Ascending aorta (tissue), 2 donors: ENCODE measurements around the gene APOL3. TPM values are rescaled to one million over a fixed set of nuclear protein-coding genes. Genes with fewer than 3 reads are reported as not detected.
A peak's percentile ranks its signal among the peaks of the same experiment; 100 is the strongest.

Experiments
- DNase-seq, 2 donors: peaks; one replicate each; pipeline ENCODE4 v3.0.0-alpha.2; 2019; ENCODE audit warnings: low spot score in 2 of 2
- H3K27ac ChIP-seq, 2 donors: fragments of 200-600 bp; sonication (generic); one replicate each; pipeline ENCODE4 v1.5.1; 2016 to 2017; ENCODE audit warnings: mild to moderate bottlenecking in 1 of 2
- H3K27me3 ChIP-seq: fragments of 200-600 bp; sonication (generic); one replicate; pipeline ENCODE4 v1.5.1; 2017
- H3K36me3 ChIP-seq, 2 donors: fragments of 200-600 bp; sonication (generic); one replicate each; pipeline ENCODE4 v1.5.1; 2016
- H3K4me1 ChIP-seq, 2 donors: fragments of 200-600 bp; sonication (generic); one replicate each; pipeline ENCODE4 v1.5.1; 2016 to 2017; ENCODE audit warnings: mild to moderate bottlenecking in 1 of 2
- H3K4me3 ChIP-seq, 2 donors: fragments of 200-600 bp; sonication (generic); one replicate each; pipeline ENCODE4 v1.5.1; 2016 to 2017; ENCODE audit warnings: mild to moderate bottlenecking in 1 of 2
- H3K9me3 ChIP-seq, 2 donors: fragments of 200-600 bp; sonication (generic); one replicate each; pipeline ENCODE4 v1.5.1; 2016
- intact Hi-C: fragments of 100-400 bp; cut with DNase I; formaldehyde crosslinking; loops from one replicate; pipeline ENCODE4 v1.15.1; 2023
- total RNA-seq: library from RNA; depleted of rRNA; stranded (reverse); fragments of >200 nt; gene quantifications from one replicate; pipeline ENCODE4 v1.1.0, GENCODE V29; 2016
- TF ChIP-seq, protein P1 (sequence below), 3 experiments: fragments of 200-600 bp in 2 of 3; fragments of 450-650 bp in 1 of 3; sonication (generic) in 2 of 3; IDR thresholded peaks; one replicate each; pipeline ENCODE4 v1.5.1; 2016 to 2019; ENCODE audit warnings: antibody characterized with exemption in 3 of 3, mild to moderate bottlenecking in 1 of 3, moderate library complexity in 1 of 3

APOL3 gene
- total RNA-seq, 1 donor from 2014 or later: 47.3 TPM

DNA sequence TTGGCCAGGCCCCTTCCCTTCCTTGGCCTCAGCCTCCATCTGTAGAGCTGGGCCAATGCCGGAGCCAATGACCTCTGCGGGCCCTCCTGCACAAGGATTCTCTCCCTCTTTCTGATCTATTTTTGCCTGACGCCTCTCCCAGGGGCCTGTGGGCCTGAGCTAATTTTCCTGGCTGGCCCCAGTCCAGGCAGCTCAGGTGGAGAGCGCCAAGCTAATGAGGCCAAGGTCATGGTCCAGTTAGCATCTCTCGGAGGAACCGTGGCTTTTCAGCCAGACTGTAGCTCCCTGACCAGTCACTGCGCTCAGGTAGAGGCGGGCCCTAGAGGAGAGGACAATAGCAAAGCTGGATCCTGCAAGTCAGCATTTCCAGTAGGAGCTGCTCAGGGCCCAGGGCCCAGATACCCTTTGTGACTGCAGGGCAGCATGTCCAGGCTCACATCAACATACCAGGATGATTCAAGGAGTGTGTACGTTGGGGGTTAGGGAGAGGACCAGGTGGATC, 43.5 kb downstream of the APOL3 start:
- no peaks in the 10 kb centered on the region for H3K4me1 ChIP-seq
- H3K4me3 ChIP-seq: no peak overlapping the region
- no peak for DNase-seq
- H3K27ac ChIP-seq: no peak overlapping the region
- TF ChIP-seq, protein P1, sequence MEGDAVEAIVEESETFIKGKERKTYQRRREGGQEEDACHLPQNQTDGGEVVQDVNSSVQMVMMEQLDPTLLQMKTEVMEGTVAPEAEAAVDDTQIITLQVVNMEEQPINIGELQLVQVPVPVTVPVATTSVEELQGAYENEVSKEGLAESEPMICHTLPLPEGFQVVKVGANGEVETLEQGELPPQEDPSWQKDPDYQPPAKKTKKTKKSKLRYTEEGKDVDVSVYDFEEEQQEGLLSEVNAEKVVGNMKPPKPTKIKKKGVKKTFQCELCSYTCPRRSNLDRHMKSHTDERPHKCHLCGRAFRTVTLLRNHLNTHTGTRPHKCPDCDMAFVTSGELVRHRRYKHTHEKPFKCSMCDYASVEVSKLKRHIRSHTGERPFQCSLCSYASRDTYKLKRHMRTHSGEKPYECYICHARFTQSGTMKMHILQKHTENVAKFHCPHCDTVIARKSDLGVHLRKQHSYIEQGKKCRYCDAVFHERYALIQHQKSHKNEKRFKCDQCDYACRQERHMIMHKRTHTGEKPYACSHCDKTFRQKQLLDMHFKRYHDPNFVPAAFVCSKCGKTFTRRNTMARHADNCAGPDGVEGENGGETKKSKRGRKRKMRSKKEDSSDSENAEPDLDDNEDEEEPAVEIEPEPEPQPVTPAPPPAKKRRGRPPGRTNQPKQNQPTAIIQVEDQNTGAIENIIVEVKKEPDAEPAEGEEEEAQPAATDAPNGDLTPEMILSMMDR (IDR thresholded peaks at IDR 0.05): no peak
- H3K9me3 ChIP-seq: no peaks in the 10 kb centered on the region
- H3K27me3 ChIP-seq: no peaks in the 10 kb centered on the region
- intact Hi-C loops: no loop called here
- H3K36me3 ChIP-seq: no peaks in the 10 kb centered on the region

DNA sequence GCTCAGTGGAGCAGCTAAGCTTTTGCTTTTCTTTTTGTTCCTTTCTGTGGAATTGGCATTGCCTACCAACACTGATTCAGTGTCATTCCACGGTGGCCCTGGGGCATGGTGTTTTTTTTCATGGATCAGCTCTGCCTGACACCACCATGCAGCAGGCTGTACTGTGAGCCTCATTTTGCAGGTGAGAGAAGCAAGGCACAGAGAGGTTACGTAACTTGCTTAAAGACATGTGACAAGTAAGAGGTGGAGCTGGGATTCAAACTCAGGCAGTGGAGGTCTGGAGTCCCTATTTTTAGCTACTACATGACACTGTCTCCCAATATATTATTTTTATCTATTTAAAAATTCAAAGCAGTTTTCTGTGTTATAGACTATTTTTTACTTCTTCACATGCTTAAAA, 44.4 kb downstream of the APOL3 start:
- intact Hi-C loops: no loop called here
- no peak overlapping the region for H3K4me3 ChIP-seq
- TF ChIP-seq, protein P1 (IDR thresholded peaks at IDR 0.05): no peak
- H3K27me3 ChIP-seq: no peaks in the 10 kb centered on the region
- H3K27ac ChIP-seq: no peak overlapping the region
- H3K9me3 ChIP-seq: no peaks in the 10 kb centered on the region
- no peaks in the 10 kb centered on the region for H3K36me3 ChIP-seq
- DNase-seq: no peak
- no peaks in the 10 kb centered on the region for H3K4me1 ChIP-seq

GRCh38 chr22:36113121-36113520, 47.4 kb downstream of the APOL3 start:
- peaks cover 0 to 8% of the 10 kb centered on the region in 2 donors for H3K4me1 ChIP-seq
- H3K4me3 ChIP-seq: no peak overlapping the region
- H3K9me3 ChIP-seq: no peaks in the 10 kb centered on the region
- TF ChIP-seq, protein P1 (IDR thresholded peaks at IDR 0.05): no peak
- intact Hi-C loops: no loop called here
- DNase-seq: no peak
- H3K27ac ChIP-seq: no peak overlapping the region
- H3K36me3 ChIP-seq: no peaks in the 10 kb centered on the region
- H3K27me3 ChIP-seq: no peaks in the 10 kb centered on the region

GRCh38 chr22:36111316-36111715, 49.2 kb downstream of the APOL3 start:
- intact Hi-C loops: no loop called here
- H3K27me3 ChIP-seq: no peaks in the 10 kb centered on the region
- no peak for DNase-seq

DNA sequence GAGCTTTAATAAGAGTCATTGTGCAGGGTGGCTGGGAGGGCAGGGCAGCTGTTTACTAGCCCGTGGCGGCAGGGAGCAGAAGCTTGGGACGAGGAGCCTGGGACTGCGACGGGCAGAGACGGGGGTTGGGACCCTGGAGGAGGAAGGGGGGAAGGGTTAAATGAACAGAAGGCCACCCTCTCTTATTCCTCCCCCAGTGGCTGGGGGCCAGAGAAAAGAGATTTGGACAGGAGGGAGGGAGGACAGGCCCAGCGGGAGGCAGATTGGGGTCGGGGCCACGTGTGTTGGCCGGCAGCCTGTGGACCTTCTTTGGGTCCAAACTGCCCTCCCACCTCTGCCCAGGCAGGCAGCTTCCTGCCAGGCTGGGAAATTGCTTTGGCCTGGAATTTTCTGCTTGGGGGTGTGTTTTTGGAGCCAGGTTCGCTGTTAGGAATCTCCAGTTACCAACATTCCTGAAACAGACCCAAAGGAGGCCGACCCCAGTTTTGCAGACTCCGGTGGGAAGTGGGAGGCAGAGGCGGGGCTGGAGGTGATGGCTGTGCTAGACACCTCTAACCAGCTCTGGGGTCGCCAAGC, 50.2 kb downstream of the APOL3 start:
- H3K36me3 ChIP-seq: no peaks in the 10 kb centered on the region
- peak overlapping the region in 1 of 2 donors; percentile 15 for H3K27ac ChIP-seq
- intact Hi-C loops: no loop called here
- DNase-seq: no peak
- H3K4me3 ChIP-seq: peak overlapping the region in 1 of 2 donors; percentile 14
- H3K9me3 ChIP-seq: no peaks in the 10 kb centered on the region
- no peaks in the 10 kb centered on the region for H3K27me3 ChIP-seq
- peaks cover 0 to 8% of the 10 kb centered on the region in 2 donors for H3K4me1 ChIP-seq
- TF ChIP-seq, protein P1 (IDR thresholded peaks at IDR 0.05): no peak

More at GRCh38 chr22:36111316-36111715, 49.2 kb downstream of the APOL3 start:
- no peak overlapping the region for H3K27ac ChIP-seq
- H3K4me3 ChIP-seq: no peak overlapping the region
- TF ChIP-seq, protein P1 (IDR thresholded peaks at IDR 0.05): no peak
- H3K9me3 ChIP-seq: no peaks in the 10 kb centered on the region
- peaks cover 0 to 8% of the 10 kb centered on the region in 2 donors for H3K4me1 ChIP-seq
- no peaks in the 10 kb centered on the region for H3K36me3 ChIP-seq
